ELF-1 (cell line): Measurements from ENCODE around the gene DDX5.
"Not testable (repeated sequence)": the region's sequence is repeated elsewhere in the genome, so short reads cannot be mapped to it uniquely, and the experiment has no call there.

ENCODE experiments used
- DNase-seq: peaks from one replicate; pipeline ENCODE4 v3.0.0-alpha.2; 2016; ENCODE audit warnings: low read depth, low spot score

DDX5 gene

DNA sequence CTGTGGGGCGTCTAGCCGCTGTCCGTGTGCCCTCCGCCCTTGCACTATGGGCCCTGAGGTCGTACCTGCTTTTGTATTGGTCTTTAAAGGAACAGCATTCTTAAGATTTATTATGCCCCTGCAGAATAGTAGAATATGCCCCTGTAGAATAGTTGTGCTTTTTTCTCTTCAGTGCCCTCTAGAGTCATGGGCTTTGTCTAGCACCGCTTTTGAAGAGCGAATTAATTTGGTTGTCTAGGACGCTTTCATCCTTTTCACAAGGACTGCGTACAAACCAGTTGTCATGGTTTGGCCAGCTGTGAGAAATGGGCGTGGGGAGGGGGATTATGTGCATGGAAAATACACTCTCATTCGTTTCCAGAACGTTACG lies 1.3 kb upstream of the DDX5 start:
- no peak for DNase-seq

DNA sequence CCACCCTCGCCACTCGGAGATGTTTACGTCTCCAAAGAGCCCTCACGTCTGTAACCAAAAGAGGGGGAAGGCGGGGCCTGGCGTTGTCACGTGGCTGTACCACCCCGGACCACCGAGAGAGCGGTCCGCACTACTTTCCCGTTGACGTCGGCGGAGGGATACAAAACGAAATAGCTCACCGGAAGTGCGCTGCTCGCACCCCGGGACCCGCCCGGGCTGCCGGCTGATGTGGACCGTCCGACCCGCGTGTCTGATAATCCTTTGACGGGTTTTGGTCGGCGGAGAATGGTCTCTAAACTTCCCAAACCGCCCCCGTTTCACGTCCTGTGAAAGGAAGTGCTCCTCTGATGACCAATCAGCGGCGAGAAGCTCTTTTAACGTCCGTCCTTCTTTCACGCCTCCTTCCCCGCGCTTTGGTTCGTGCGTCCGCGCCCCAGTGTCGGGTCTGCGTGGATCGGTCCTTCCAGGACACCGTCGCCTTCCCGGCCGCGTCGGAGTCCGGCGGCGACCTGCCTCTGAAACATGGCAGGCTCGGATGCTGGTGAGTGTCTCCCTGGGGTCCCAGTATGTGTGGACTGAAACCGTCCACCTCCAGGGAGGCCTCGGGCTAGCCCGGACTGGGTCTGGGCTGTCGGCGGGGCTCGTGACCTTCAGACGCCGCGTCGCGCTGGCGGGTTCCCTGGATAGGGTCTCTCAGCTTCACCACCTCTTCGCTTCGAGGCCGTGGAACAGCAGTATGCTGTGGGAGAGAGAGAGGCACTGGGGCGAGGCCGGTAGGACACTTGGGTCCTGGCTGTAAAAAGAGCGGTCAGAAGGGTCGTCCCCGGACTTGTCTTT lies 705 bp upstream of the DDX5 start, which contains the start of gene CEP95:
Gene CEP95, plus strand, starts transcription at position 402 of the 837 bp plus-strand sequence. Its CDS starts 121 bp downstream, at position 523.
- peak; percentile 98 for DNase-seq

DNA sequence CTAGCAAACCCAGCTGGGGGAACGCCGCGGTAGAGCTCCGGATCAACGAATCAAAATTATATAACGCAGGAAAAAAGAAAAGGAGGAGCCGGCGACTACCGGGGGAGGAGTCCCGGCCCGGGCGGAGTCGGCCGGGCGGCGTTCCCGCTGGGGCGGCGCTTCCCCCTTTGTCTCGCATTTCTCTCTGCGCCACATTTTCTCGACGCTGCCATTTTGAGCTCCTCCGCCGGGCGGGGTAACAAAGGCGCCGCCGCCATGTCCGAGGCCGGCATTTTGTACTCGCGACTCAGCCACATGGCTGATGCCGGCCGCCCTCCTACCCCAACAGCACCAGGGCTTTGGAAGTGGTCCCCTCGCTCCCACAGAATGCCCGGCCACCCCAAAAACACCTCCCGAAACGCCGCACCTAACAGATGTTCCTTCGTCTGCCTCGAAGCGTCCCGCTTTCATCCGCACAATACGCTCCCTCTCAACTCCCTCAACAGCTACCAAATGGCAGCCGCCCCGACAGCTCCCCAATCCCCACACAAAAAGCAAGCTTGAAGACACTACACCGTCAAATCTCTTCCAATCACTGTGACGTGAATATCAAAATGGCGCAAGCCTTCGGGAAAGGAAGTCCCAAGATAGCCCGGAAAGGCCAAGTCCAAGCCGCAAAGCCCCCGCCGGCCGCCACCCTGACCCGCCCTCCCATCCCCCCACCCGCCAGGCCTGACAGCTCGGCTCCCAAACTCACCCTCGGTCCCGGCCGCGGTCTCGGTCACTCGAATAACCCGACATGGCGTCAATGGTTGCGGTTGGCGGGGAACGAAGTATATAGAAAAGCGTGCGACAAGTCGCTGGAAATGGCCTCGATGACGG lies 519 bp downstream of the DDX5 start:
- peak; percentile 75 for DNase-seq

DNA sequence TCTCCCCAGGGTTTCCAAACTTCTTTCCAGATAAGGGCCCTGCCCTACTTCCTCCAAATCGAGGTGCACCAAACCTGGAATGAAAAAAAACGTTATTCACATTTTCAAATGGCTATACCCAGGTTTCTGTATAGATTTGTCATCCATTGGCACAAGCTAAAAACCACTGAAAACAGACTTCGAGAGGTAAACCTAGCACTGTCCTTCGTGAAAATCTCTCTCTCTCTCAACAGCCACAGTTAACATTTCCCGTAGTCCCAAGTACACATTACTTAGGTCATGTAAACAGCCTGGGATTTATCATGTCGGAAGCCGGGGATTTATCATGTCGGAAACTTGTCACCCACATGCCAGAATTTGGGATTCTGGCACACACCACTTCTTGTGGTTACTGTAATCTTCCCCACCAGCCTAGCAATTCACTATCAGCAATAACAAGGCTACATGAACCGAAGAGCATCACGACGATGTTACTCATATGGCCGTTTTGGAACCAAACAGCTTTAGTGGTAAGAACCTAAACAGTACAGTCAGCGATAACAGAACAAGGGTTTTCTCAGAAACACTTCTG lies 1.2 kb downstream of the DDX5 start:
- no peak for DNase-seq

DNA sequence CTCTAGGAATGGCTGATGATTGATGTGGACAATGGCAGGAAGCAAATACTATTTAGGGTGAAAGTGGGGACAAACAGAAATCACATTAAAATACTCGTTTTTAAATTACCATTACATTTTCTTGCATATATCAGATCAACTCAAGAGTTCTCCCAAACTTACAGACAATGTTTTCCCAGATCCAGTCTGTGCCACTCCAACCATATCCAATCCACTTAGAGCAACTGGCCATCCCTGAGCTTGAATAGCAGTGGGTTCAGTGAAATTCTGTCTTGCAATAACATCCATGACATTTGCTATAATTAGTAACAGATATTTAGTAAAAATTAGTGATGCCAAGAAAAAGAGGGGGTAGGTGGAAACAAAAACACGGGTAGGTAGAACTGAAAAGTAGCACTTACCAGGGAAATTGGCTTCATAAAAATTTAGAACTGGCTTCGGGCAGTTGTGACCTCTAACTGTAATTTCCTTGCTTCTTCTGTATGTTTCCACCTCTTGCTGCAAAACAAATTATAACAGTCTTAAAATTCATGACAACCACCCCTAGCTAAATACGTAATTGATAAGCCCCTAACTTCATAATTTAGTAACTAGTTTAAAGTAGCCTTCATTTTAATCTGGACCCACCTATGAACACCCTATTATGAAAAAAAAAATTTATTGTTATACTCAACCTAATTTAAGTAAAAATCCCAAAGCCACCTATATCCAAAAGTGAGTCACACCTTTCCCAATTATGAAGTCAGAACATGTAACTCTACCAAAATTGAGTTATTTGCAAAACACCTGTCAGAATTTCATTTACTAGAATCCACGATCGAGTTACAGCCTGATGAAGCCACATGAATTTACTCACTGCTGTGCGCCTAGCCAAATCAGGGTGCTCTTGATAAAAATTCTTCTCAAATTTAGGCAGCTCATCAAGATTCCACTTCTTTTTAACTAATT lies 2.0 kb downstream of the DDX5 start:
- DNase-seq = no peak

DNA sequence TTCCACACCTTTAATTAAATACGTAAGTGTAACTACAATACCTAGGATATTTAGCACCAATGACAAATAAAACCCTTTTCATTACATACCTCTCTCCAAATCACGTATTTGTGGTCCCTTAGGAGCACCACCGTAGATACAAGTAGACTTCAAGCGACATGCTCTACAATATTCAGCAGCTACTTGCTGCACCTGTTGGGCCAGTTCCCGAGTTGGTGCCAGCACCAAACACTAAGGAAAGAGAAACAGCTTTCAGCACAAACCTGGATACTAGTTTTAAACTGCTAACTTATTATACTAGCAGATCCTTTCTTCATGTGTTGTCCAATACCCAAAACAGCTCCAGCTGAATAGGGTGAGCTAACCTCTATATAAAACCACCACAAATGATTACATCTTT lies 2.7 kb downstream of the DDX5 start:
- no peak for DNase-seq

DNA sequence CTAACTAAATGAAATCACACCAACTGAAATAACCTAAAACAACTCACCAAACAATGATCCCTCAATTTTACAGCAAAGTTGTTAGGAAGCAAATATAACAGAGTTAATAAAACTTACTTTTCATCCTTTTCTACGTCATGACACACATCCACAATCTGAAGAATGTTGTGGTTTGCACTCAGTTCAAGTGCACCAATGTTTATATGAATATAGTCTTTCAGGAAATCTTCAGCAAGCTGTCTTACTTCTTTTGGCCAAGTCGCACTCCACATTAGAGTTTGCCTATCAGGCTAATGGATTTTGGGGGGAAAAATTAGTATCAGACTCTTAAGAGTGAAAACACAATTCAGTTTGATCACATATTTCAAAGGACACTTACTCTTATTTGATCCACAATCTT lies 3.3 kb downstream of the DDX5 start:
- no peak for DNase-seq

DNA sequence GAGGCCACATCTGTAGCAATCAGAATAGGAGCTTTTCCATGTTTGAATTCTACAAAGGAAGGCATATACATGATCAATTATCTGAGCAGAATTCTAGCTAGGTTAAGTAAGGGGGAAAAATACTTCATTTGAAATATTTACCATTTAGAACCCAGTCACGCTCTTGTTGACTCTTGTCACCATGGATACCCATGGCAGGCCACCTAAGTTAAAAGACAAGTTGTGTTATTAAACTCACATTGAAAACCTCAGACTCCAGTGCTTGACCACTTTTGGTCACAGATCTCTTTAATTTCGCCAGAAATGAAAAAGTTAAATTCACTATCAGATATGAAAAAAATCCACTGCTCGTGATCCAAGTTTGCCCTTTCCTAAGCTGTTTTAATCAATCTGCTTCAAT lies 4.1 kb downstream of the DDX5 start:
- no peak for DNase-seq

DNA sequence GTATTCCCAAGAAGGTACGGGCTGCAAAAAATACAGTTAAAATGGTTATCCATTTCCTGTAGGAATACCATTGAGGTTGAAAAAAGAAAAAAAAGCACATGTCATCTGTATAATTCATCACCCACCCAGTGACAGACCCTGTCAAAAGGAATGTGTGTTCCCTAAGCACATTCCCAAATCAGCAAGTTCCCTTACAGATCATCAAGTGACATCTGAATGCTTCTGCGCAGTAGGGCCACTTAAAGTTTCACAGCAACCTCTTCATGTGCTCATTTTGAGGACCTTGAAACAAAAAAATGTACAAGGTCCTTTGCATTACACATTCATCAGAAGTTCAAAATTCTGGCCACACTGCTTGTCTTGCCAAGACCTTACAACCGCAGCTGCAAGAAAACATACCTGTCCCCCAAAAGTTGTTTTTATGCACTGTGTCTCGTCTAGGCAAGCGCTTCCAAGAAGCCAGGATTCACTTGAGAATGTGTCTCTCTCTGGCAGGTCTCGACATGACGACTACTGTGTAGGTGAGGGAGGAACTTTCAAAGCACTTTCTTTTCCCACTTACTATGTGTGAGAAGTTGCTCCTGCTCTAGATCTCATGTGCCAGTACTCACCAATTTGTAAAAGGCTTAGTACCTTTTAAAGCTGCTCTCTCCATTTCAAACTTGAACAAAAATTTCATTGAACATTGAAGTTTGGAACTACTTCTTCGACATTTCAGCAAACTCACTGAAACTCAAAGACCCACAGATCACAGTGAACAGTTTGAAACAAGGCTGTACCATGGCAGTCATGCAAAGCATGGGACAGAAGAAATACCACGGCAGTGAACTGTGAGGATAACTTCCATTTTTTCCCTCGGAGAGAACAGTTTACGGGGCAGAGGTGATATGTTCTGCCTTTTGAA lies 5.0 kb downstream of the DDX5 start:
- no peak for DNase-seq

DNA sequence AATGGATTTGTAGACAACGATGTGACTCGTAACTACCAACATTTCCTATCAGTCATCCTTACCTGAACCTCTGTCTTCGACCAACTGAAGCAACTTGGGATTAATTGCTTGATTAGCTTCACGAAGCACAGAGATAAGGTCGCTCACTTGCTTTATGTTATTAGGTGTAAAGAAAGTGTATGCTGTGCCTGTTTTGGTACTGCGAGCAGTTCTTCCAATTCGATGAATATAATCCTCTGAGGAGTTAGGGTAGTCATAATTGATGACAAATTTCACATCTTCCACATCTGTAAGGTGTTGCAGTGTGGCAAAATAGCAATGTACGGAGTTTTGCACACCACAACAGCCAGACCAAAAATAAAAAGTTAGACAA lies 5.6 kb downstream of the DDX5 start:
- no peak for DNase-seq

DNA sequence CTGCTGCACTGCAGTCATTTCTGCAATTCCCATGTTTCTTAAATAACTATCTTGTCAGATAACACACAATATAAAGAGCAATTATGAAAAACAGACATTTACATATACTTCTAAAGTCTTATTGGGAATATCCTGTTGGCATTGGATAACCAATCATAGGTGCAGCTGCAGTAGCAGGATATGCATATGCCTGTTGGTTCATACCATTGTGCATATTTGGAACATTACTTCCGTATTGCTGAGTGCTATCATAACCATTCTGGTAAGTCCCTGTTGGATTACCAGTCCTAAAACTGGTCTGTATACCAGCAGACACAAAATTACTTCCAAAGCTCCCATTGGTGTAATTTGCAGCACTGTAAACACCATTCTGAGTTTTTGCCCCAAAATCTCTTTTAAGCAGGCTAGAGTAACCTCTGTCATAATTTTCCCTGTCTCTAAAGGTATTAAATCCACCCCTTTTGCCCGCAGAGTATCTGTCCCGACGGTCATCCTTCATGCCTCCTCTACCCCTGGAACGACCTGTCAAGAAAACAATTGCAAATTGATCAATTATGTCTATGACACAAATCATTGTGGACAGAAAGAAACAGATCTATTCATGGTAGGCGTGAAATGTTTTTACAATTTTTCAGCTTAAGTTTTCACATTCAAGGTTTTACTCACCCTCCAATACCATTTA lies 6.1 kb downstream of the DDX5 start:
- DNase-seq = no peak

DNA sequence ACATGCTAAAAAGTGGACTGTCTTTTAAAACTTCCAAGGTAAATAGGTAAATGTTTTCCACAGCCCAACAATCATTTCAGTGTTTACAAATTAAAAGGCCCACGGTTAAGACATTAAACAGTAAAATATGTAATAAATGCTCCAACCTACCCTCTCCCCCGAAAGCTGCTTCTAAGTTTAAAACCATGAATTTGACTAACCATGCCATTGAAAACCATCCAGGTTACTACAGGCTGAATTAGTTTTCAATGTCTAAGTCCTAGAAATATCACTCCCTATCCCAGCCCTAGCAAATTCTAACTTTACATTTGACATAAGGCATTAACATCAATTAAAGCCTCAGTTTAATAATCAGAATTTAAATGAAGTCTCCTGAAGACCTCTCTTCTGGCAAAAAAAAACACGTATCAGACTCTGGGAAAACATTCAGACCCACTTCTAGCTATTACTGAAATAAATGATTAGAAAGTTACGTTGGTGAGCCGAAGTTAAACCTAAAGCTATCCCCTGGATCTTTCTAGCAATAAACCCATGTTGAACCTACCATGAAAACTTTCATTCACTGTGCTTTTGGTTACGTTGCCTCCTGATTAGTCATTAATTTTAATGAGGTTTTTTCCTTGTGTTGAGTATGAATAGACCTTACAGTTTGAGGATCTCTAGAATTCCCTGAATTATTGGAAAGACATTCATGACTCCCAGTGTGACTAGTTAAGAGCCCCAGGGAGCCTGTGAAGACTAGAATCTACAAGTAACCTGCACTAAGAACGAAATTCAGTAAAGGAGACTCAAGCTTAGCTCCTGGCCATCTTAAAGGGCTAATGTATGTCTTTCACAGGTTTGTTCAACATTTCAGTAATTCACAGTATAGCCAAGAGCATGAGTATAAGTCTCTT lies 7.5 kb downstream of the DDX5 start:
- no peak for DNase-seq

DNA sequence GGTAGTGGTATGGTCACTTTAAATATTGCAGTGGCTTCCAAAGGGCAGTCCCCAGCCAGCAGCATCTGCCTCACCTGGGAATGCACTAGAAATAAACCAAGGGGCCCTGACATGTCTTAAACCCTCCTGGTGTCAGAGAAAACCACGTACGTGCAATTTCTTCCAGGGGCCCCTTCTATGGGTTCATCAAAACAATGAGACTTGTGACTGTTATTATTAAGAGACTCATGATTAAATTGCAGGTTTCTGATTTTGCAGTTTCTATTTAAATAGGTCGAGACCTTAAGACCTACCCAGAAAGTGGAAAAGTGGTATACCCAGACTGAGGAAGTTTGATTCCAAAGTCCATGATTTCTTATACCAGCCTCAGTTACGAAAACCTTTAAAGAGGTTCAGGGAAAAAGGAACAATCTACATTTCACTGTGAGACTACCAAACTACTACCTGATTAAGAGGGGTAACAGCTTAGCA lies 8.5 kb downstream of the DDX5 start:
- DNase-seq = no peak

DNA sequence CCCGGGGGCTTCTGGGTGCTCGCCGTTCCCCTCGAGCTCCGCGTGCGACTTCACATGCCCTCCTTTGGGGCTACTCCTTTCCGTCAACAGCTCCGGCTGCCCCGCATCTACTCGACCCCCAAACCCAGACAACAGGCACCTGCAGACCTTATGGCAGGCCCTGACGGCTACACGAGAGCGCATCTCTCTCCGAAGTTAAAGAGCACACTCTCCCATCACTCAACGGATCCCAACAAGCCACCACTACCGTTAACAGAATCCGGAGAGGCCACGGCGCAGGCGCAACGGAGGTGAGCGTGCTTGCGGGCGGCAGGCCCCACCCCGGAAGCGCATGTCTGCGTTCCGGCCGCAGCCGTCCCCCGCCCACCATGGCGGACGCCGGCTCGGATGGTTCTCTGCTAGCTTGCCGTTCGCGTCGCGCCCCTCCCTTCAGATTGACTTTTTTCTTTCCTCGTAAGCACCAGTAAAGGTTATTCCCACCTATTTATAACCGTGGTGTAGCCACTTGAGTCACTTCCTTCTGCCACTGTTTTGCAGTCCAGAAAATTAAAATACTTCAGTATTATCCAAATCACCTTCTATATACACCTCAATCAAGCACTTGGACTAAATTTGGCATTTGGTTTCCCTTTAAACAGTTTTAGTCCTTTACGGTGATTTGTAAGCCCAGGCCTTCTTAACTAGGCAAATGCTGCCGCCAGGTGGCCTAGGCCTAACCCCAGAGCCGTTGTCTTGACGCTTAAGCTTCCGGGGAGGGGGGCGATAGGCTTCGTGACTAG lies 9.1 kb downstream of the DDX5 start, which contains the start of gene POLG2:
Gene POLG2, minus strand, starts transcription at position 269 of the 779 bp plus-strand sequence. Its CDS starts 86 bp downstream, at position 183.
- DNase-seq = peak; percentile 96

DNA sequence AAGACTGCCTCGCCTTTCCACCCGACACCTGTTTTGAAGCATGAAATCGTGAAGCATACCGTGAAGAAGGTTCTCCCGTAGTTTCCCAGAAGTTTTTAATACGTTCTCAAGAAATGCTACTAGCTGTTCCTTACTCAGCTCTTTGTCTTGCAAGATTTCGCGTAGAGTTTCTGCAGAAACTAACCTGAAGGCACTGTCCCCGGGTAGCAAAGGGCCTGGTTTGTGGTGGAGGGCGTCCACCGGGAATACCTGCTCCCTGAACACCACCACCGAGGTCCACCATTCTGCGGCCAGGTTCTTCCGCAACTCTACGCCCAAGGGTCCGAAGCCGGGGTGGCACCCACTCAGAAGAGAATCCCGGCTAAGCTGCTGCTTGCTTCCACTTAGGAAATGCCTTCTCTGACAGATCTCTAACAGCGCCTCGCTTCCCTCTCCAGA lies 9.7 kb downstream of the DDX5 start:
- no peak for DNase-seq

DNA sequence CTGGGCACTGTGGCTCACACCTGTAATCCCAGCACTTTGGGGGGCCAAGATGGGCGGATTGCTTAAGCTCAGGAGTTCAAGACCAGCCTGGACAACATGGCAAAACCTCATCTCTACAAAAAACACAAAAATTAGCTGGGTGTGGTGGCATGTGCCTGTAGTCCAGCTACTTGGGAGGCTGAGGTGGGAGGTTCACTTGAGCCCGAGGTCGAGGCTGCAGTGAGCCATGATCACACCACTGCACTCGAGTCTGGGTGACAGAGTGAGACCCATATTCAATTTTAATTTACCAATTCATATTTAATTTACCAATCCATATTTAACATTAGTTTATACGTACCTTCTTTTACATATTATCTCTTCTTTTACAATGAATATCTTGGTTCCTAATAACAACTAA lies 10.8 kb downstream of the DDX5 start:
- not testable (repeated sequence) for DNase-seq

DNA sequence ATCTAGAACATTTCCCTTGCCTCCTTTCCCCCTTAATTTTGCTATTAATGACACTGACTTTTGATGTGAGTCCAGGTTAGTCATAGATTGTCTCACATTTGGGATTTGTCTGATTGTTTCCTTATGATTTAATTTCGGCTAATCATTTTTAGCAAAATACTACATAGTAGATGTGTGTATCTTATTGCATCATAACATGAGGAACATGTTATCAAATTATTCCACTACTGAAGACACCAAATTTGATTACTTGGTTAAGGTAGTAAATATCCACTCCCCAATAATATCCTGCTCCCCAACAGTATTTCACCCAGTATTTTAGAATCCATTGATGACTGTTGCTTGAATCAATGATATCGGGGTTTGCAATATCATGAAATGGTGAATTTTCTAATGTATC lies 12.0 kb downstream of the DDX5 start:
- no peak for DNase-seq
